ENCODE measurements around the gene CRYZL1. TPM values are rescaled to one million over a fixed set of nuclear protein-coding genes. Genes with fewer than 3 reads are reported as not detected.

The CRYZL1 gene
- total RNA-seq, 1 donor from 2014 or later = 10.8 TPM

DNA sequence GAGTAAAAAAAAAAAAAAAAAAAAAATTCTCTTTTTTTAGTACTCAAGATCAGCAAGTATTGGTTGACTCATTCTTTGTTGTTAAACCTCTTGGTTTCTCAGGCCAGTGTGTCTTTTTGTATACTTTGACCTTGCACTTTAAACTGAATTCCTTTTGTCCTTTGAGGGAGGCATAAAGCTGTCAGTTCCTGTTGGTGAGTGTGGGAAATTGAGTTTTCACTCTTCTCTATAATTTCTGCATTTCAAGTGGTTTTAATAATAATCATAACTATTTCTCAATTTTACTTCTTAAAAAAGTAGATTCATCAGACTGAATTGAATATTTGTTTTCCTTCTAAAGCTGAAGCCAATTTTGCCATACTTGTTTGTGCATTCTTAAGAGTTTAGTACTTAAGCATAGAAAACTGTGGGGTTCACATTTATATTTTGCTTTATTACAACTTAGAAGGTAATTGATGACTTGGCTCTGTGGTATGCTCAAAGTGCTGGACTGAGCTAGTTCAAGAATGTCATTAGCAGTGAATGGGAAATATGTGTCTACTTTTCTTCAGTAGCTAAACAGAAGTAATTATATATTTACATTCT lies 44.2 kb upstream of the CRYZL1 start:
- FAIRE-seq = no peak

GRCh38 chr21:33684923-33685560 lies 43.5 kb upstream of the CRYZL1 start:
- H3K4me3 ChIP-seq (ENCODE audit: low read depth, low read length) = no peak overlapping the region
- no peak for TF ChIP-seq CTCF (IDR thresholded peaks at IDR 0.05; ENCODE audit: insufficient read depth, low read length, severe bottlenecking)
- no peaks in the 10 kb centered on the region for H3K36me3 ChIP-seq (ENCODE audit: control insufficient read depth, insufficient read depth, low read length)
- H3K27me3 ChIP-seq (ENCODE audit: control insufficient read depth, insufficient read depth, low read length) = no peaks in the 10 kb centered on the region
- FAIRE-seq = no peak
- peak; percentile 61 for DNase-seq (ENCODE audit: low read depth)

More for the DNA sequence above, 44.2 kb upstream of the CRYZL1 start:
- Histone ChIP-seq H3K4me3 (ENCODE audit: low read depth, low read length) (no peak overlapping the region), H3K36me3 (ENCODE audit: control insufficient read depth, insufficient read depth, low read length) (no peaks in the 10 kb centered on the region), H3K27me3 (ENCODE audit: control insufficient read depth, insufficient read depth, low read length) (no peaks in the 10 kb centered on the region)
- no peak for TF ChIP-seq CTCF (IDR thresholded peaks at IDR 0.05; ENCODE audit: insufficient read depth, low read length, severe bottlenecking)
- DNase-seq (ENCODE audit: low read depth) = peak; percentile 66

GRCh38 chr21:33684068-33684467 lies 42.5 kb upstream of the CRYZL1 start:
- H3K27me3 ChIP-seq (ENCODE audit: control insufficient read depth, insufficient read depth, low read length) = no peaks in the 10 kb centered on the region
- H3K36me3 ChIP-seq (ENCODE audit: control insufficient read depth, insufficient read depth, low read length) = no peaks in the 10 kb centered on the region
- no peak for DNase-seq (ENCODE audit: low read depth)
- no peak for TF ChIP-seq CTCF (IDR thresholded peaks at IDR 0.05; ENCODE audit: insufficient read depth, low read length, severe bottlenecking)
- no peak overlapping the region for H3K4me3 ChIP-seq (ENCODE audit: low read depth, low read length)
- FAIRE-seq = no peak

- H3K27me3 ChIP-seq (ENCODE audit: control insufficient read depth, insufficient read depth, low read length) = no peaks in the 10 kb centered on the region
- TF ChIP-seq CTCF (IDR thresholded peaks at IDR 0.05; ENCODE audit: insufficient read depth, low read length, severe bottlenecking) = no peak
- FAIRE-seq (peak; percentile 32), DNase-seq (ENCODE audit: low read depth) (peak; percentile 99)
- no peak overlapping the region for H3K4me3 ChIP-seq (ENCODE audit: low read depth, low read length)
- H3K36me3 ChIP-seq (ENCODE audit: control insufficient read depth, insufficient read depth, low read length) = no peaks in the 10 kb centered on the region
These were observed 41.6 kb upstream of the CRYZL1 start for GRCh38 chr21:33682992-33683627.

DNA sequence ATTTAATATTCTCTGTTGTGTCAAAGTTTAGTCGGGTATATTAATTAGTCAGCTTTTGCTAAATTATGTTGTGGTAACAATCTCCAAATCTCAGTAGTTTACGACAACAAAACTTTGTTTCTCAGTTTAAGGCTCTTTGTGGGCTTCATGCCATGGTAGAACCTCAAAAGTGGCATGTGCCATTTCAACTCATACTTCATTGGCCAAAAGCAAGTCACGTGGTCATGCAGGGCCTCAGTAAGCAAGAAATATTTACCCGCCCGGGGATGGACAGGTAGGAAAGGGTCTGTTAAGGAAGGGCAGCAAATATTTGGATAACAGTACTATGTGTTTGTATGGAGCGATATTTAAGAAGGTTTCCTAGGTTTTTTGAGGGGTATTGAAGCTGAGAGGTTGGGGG lies 39.3 kb upstream of the CRYZL1 start:
- FAIRE-seq = no peak

More for the DNA sequence above, 39.3 kb upstream of the CRYZL1 start:
- Histone ChIP-seq H3K4me3 (ENCODE audit: low read depth, low read length) (no peak overlapping the region), H3K27me3 (ENCODE audit: control insufficient read depth, insufficient read depth, low read length) (no peaks in the 10 kb centered on the region), H3K36me3 (ENCODE audit: control insufficient read depth, insufficient read depth, low read length) (no peaks in the 10 kb centered on the region)
- no peak for TF ChIP-seq CTCF (IDR thresholded peaks at IDR 0.05; ENCODE audit: insufficient read depth, low read length, severe bottlenecking)
- DNase-seq (ENCODE audit: low read depth) = no peak
